K562 (cell line): ENCODE data around the gene ZNF200. TPM values are rescaled to one million over a fixed set of nuclear protein-coding genes. Genes with fewer than 3 reads are reported as not detected.

Source experiments
- AFF4 ChIP-seq: sonication (generic); formaldehyde crosslinking; IDR thresholded peaks from 2 replicates; pipeline ENCODE4 v1.8.0; 2023; ENCODE audit warnings: mild to moderate bottlenecking, missing genetic modification reagents
- CBFA2T2 ChIP-seq: fragments of 450-650 bp; conservative IDR thresholded peaks from 2 replicates; pipeline ENCODE4 v1.6.1; 2017; ENCODE audit warnings: mild to moderate bottlenecking
- CTCF ChIP-seq, 3 experiments: IDR thresholded peaks in 2 of 3; conservative IDR thresholded peaks in 1 of 3; 2 replicates each; pipeline ENCODE4 v1.5.1; 2011 to 2012; ENCODE audit warnings: low read length in 3 of 3, mild to moderate bottlenecking in 3 of 3, control low read depth in 2 of 3, improper control_type of control experiment in 1 of 3, inconsistent platforms in 1 of 3, low read depth in 1 of 3, mixed read lengths in 1 of 3, moderate library complexity in 1 of 3; ENCODE audit not compliant: insufficient read depth in 2 of 3
- DLX4 ChIP-seq: fragments of 250-450 bp; sonication (Bioruptor Pico); IDR thresholded peaks from 2 replicates; pipeline ENCODE4 v1.6.1; 2021; ENCODE audit warnings: mild to moderate bottlenecking
- EGR1 ChIP-seq: fragments of 450-650 bp; conservative IDR thresholded peaks from 2 replicates; pipeline ENCODE4 v1.6.1; 2017; ENCODE audit warnings: mild to moderate bottlenecking
- FOS ChIP-seq: IDR thresholded peaks from 3 replicates; pipeline ENCODE4 v1.6.1; 2011; ENCODE audit not compliant: insufficient read length; ENCODE audit errors: extremely low read depth
- NKRF ChIP-seq: fragments of 450-650 bp; IDR thresholded peaks from 2 replicates; pipeline ENCODE4 v1.6.1; 2016; ENCODE audit warnings: borderline replicate concordance
- NR1H2 ChIP-seq: sonication (generic); formaldehyde crosslinking; IDR thresholded peaks from 2 replicates; pipeline ENCODE4 v1.4.0; 2020; ENCODE audit warnings: mild to moderate bottlenecking, missing genetic modification reagents
- PRDM10 ChIP-seq: fragments of 450-650 bp; IDR thresholded peaks from 2 replicates; pipeline ENCODE4 v1.6.1; 2018; ENCODE audit not compliant: partially characterized antibody
- SMAD1 ChIP-seq: fragments of 150-350 bp; IDR thresholded peaks from 2 replicates; pipeline ENCODE4 v1.6.1; 2014; ENCODE audit warnings: low read length, low read depth; ENCODE audit not compliant: partially characterized antibody
- ZFX ChIP-seq: sonication (generic); formaldehyde crosslinking; IDR thresholded peaks from 2 replicates; pipeline ENCODE4 v1.8.0; 2022; ENCODE audit warnings: mild to moderate bottlenecking, missing genetic modification reagents, moderate library complexity
- ZNF232 ChIP-seq: sonication (generic); formaldehyde crosslinking; IDR thresholded peaks from 2 replicates; pipeline ENCODE4 v1.8.0; 2022; ENCODE audit warnings: mild to moderate bottlenecking, missing genetic modification reagents
- polyA plus RNA-seq, 8 experiments: library from polyadenylated mRNA; depleted of rRNA in 4 of 8; stranded (reverse) in 5 of 8; unstranded in 3 of 8; fragments of >200 nt; fragmentation: Nextera tagmentation in 2 of 8; fragmentation: Illumina TruSeq in 1 of 8; extraction: Ambion mirVana in 2 of 8; extraction: Trizol in 1 of 8; gene quantifications; 2 replicates each; pipeline versions ENCODE4 v1.2.1 to v1.2.3, GENCODE V29; 2011 to 2014; ENCODE audit warnings: inconsistent platforms in 1 of 8, missing spikeins in 1 of 8
- total RNA-seq, 7 experiments: library from RNA; depleted of rRNA in 6 of 7; stranded (reverse); fragments of >200 nt in 6 of 7; fragmentation: Illumina TruSeq in 2 of 7; extraction: Trizol in 2 of 7; gene quantifications; 2 replicates each; pipeline versions ENCODE4 v1.2.1 to v1.2.3, GENCODE V29; 2011 to 2021; ENCODE audit warnings: low replicate concordance in 1 of 7

The ZNF200 gene
- total and polyA plus RNA-seq, 9 of the 15 experiments (the other 6 are each of a cell fraction or from before 2014, with no cell fraction given) = 4.8 to 14.5 (median 9.2) TPM

- TF ChIP-seq CTCF (IDR thresholded peaks at IDR 0.05 in 2 of 3, conservative IDR thresholded peaks at IDR 0.05 in 1 of 3; ENCODE audit: insufficient read depth in 2 of 3, low read depth in 1 of 3, low read length in 3 of 3) (peak; percentile 65 to 67 (median 67)), AFF4 (CRISPR knock-in tag) (0 out of 2 replicates have a peak, but pooled peaks have one; percentile 50), NKRF (peak; percentile 98), FOS (peak; percentile 83), ZFX (CRISPR knock-in tag) (peak; percentile 73), ZNF232 (peak; percentile 98), PRDM10 (no peak), NR1H2 (CRISPR knock-in tag) (peak; percentile 96; the same call in 1 of the 2 replicates), CBFA2T2 (no peak), EGR1 (peak; percentile 61; the same call in 1 of the 2 replicates), SMAD1 (no peak), DLX4 (no peak)
Observed at GRCh38 chr16:3264137-3265036, 29.4 kb upstream of the ZNF200 start (continued).
